Measurements from ENCODE around the gene NET1. TPM values are rescaled to one million over a fixed set of nuclear protein-coding genes. Genes with fewer than 3 reads are reported as not detected.

The NET1 gene
- total RNA-seq, 2 donors from 2014 or later, result 47.3 to 64.9 TPM

DNA sequence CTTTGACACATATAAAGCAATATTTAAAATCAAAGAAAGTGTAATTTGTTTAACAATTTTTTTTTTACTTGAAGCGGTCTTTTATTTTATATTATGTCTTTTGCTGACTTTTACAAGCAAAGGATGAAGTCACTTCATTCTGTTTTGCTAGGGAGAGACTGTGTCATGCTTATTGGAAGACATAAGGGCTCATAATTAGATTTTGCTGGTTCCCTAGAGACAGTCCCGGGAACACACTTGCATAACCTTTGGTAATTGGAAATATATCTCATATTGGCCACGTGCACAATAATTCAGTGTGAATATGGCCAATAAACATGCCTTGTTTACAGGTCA is 448 bp upstream of the NET1 start:
- Histone ChIP-seq H3K9me3 (ENCODE audit: control insufficient read depth, low read length) (peaks cover 11% of the 10 kb centered on the region), H3K27me3 (ENCODE audit: control insufficient read depth, insufficient read depth, low read length, poor library complexity, severe bottlenecking) (no peaks in the 10 kb centered on the region), H3K4me1 (ENCODE audit: control insufficient read depth, insufficient read depth, low read length) (no peaks in the 10 kb centered on the region), H3K36me3 (ENCODE audit: control insufficient read depth, insufficient read depth, low read length) (no peaks in the 10 kb centered on the region), H3K9ac (ENCODE audit: extremely low read depth, low read length, poor library complexity, severe bottlenecking) (no peak overlapping the region), H3K27ac (ENCODE audit: low read depth, low read length) (no peak overlapping the region), H3K4me3 (ENCODE audit: low read length) (peak overlapping the region; percentile 96)
- H3K36me3 Mint-ChIP-seq (ENCODE audit: low read depth), result no peaks in the 10 kb centered on the region
- peaks cover 23% of the 10 kb centered on the region for H3K9me3 Mint-ChIP-seq
- H3K27me3 Mint-ChIP-seq (ENCODE audit: insufficient read depth), result peaks cover 4% of the 10 kb centered on the region
- no peak overlapping the region for H3K27ac Mint-ChIP-seq
- peaks cover 4% of the 10 kb centered on the region for H3K4me1 Mint-ChIP-seq
- DNase-seq, result no peak
- no peak overlapping the region for H3K4me3 Mint-ChIP-seq
- TF ChIP-seq, protein P1, sequence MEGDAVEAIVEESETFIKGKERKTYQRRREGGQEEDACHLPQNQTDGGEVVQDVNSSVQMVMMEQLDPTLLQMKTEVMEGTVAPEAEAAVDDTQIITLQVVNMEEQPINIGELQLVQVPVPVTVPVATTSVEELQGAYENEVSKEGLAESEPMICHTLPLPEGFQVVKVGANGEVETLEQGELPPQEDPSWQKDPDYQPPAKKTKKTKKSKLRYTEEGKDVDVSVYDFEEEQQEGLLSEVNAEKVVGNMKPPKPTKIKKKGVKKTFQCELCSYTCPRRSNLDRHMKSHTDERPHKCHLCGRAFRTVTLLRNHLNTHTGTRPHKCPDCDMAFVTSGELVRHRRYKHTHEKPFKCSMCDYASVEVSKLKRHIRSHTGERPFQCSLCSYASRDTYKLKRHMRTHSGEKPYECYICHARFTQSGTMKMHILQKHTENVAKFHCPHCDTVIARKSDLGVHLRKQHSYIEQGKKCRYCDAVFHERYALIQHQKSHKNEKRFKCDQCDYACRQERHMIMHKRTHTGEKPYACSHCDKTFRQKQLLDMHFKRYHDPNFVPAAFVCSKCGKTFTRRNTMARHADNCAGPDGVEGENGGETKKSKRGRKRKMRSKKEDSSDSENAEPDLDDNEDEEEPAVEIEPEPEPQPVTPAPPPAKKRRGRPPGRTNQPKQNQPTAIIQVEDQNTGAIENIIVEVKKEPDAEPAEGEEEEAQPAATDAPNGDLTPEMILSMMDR (conservative IDR thresholded peaks at IDR 0.05), result no peak
- WGBS, 2 experiments (ENCODE audit: insufficient coverage in 1 of 2, insufficient read length in 1 of 2), result 75 to 82% methylated on average over 3 of the region's 3 CpGs

DNA sequence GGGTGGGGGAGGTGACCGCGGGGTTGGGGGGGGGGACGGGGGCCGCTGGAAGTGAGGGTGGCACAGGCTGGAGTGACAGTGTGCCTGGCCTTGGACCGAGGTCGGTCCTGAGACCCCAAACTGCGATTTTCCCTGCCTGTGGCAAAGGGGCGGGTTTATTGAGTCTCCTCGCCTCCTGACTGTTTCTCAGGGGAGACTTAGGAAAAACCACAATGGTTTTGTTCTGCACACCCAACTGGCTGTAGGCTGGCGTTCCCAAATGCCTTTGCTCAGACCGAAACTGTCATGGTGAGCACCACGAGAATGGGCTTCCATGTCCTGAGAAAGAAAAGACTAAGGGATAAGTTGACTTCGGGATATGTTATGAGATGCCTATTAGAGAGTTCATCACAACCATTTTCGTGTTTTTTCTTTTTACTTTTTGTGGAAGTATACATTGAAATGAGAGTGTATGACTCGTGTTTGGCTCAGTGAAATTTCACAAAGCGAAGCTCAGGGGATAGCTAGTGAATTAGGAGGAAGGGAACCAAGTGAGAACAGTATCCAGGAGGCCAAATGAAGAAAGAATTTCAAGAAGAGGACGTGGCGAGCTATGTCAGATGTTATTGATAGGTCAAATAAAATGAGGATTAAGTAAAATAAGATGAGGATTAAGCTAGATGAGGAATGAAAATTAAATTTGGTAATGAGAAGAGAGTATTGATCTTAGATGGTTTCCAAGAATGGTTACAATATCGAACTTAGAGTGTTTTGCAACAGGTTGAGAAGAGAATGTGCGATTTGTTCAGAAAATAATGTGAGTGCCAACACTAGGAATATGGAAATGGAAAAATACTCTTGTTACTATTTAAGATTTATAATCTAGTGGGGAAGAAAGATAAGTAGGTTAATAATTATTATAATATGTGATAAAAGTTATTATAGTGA is 918 bp downstream of the NET1 start:
- Histone ChIP-seq H3K4me1 (ENCODE audit: control insufficient read depth, insufficient read depth, low read length) (no peaks in the 10 kb centered on the region), H3K36me3 (ENCODE audit: control insufficient read depth, insufficient read depth, low read length) (no peaks in the 10 kb centered on the region), H3K9me3 (ENCODE audit: control insufficient read depth, low read length) (peaks cover 10% of the 10 kb centered on the region), H3K9ac (ENCODE audit: extremely low read depth, low read length, poor library complexity, severe bottlenecking) (peak overlapping the region; percentile 67), H3K27ac (ENCODE audit: low read depth, low read length) (no peak overlapping the region), H3K4me3 (ENCODE audit: low read length) (peak overlapping the region; percentile 96), H3K27me3 (ENCODE audit: control insufficient read depth, insufficient read depth, low read length, poor library complexity, severe bottlenecking) (no peaks in the 10 kb centered on the region)
- Mint-ChIP-seq H3K36me3 (ENCODE audit: low read depth) (peaks cover 3% of the 10 kb centered on the region), H3K4me3 (no peak overlapping the region), H3K27me3 (ENCODE audit: insufficient read depth) (peaks cover 4% of the 10 kb centered on the region), H3K27ac (no peak overlapping the region), H3K4me1 (peaks cover 7% of the 10 kb centered on the region), H3K9me3 (peaks cover 18% of the 10 kb centered on the region)
- DNase-seq, result peak; percentile 66
- TF ChIP-seq, protein P1 (conservative IDR thresholded peaks at IDR 0.05), result no peak
- WGBS, 2 experiments (ENCODE audit: insufficient coverage in 1 of 2, insufficient read length in 1 of 2), result 18 to 23% methylated on average over 14 to 17 of the region's 20 CpGs

DNA sequence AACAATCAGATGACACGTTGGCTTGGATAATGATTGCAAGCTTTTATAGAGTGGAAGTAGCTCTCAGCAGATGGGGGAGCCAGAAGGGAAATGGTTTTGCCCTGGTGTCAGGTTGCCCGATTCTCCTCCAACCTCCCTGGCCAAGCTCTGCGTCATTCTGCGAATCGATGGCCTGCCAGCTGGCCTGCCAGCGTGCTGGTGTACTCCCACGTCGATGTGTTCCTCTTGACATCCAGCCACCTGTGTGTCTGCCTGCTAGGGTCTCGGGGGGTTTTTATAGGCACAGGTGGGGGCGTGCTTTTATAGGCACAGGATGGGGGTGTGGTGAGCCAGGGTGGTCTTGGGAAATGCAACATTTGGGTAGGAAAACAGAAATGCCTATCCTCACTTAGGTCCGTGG is 4.6 kb downstream of the NET1 start:
- no peak overlapping the region for H3K4me3 ChIP-seq (ENCODE audit: low read length)
- H3K4me1 Mint-ChIP-seq, result peaks cover 9% of the 10 kb centered on the region
- H3K27ac ChIP-seq (ENCODE audit: low read depth, low read length), result no peak overlapping the region
- peaks cover 12% of the 10 kb centered on the region for H3K36me3 Mint-ChIP-seq (ENCODE audit: low read depth)
- H3K27ac Mint-ChIP-seq, result no peak overlapping the region
- H3K27me3 Mint-ChIP-seq (ENCODE audit: insufficient read depth), result no peaks in the 10 kb centered on the region
- H3K27me3 ChIP-seq (ENCODE audit: control insufficient read depth, insufficient read depth, low read length, poor library complexity, severe bottlenecking), result no peaks in the 10 kb centered on the region
- H3K4me3 Mint-ChIP-seq, result no peak overlapping the region
- DNase-seq, result peak; percentile 39
- 87 to 100% methylated on average over 3 to 11 of the region's 11 CpGs for WGBS, 2 experiments (ENCODE audit: insufficient coverage in 1 of 2, insufficient read length in 1 of 2)
- TF ChIP-seq, protein P1 (conservative IDR thresholded peaks at IDR 0.05), result no peak
- H3K36me3 ChIP-seq (ENCODE audit: control insufficient read depth, insufficient read depth, low read length), result peaks cover 5% of the 10 kb centered on the region
- H3K9me3 ChIP-seq (ENCODE audit: control insufficient read depth, low read length), result peaks cover 28% of the 10 kb centered on the region
- peaks cover 25% of the 10 kb centered on the region for H3K9me3 Mint-ChIP-seq
- no peak overlapping the region for H3K9ac ChIP-seq (ENCODE audit: extremely low read depth, low read length, poor library complexity, severe bottlenecking)
- no peaks in the 10 kb centered on the region for H3K4me1 ChIP-seq (ENCODE audit: control insufficient read depth, insufficient read depth, low read length)

Measured in endodermal cell (in vitro differentiated cells).